GM23338 (cell line): ENCODE data around the gene THADA. TPM values are rescaled to one million over a fixed set of nuclear protein-coding genes. Genes with fewer than 3 reads are reported as not detected.

Experiments used
- ATAC-seq: fragments of 200-7000 bp; cut with Tn5 transposase; 3 replicates; pipeline ENCODE4 v1.9.1; 2020
- DNase-seq: peaks from one replicate; pipeline ENCODE4 v3.0.0-alpha.2; 2015; ENCODE audit warnings: low spot score
- H2AFZ ChIP-seq: fragments of 200-600 bp; sonication (generic); 2 replicates; pipeline ENCODE4 v1.8.0; 2016; ENCODE audit warnings: antibody characterized with exemption, mild to moderate bottlenecking, moderate library complexity
- H3F3A ChIP-seq: fragments of 200-600 bp; sonication (generic); replicated peaks from 2 replicates; pipeline ENCODE4 v1.8.0; 2017; ENCODE audit warnings: antibody characterized with exemption, mixed run types, low read depth
- H3K27ac ChIP-seq: fragments of 200-600 bp; sonication (generic); 2 replicates; pipeline ENCODE4 v1.6.1; 2016; ENCODE audit warnings: low read depth
- H3K27me3 ChIP-seq: fragments of 200-600 bp; sonication (generic); 2 replicates; pipeline ENCODE4 v1.8.0; 2016; ENCODE audit warnings: mild to moderate bottlenecking, mixed run types, moderate library complexity; ENCODE audit not compliant: insufficient read depth
- H3K36me3 ChIP-seq: fragments of 200-600 bp; sonication (generic); 2 replicates; pipeline ENCODE4 v1.8.0; 2016; ENCODE audit warnings: mild to moderate bottlenecking; ENCODE audit not compliant: insufficient read depth
- H3K4me1 ChIP-seq: fragments of 200-600 bp; sonication (generic); 2 replicates; pipeline ENCODE4 v1.8.0; 2016; ENCODE audit warnings: mild to moderate bottlenecking, moderate library complexity; ENCODE audit not compliant: insufficient read depth
- H3K4me2 ChIP-seq: fragments of 200-600 bp; sonication (generic); 2 replicates; pipeline ENCODE4 v1.7.1; 2017; ENCODE audit warnings: mixed run types
- H3K4me3 ChIP-seq: fragments of 200-600 bp; sonication (generic); 2 replicates; pipeline ENCODE4 v1.6.1; 2016; ENCODE audit warnings: mixed run types
- H3K79me2 ChIP-seq: fragments of 200-600 bp; sonication (generic); replicated peaks from 2 replicates; pipeline ENCODE4 v1.8.0; 2017; ENCODE audit warnings: mild to moderate bottlenecking; ENCODE audit not compliant: insufficient read depth
- H3K9me2 ChIP-seq: fragments of 200-600 bp; sonication (generic); 2 replicates; pipeline ENCODE4 v1.8.0; 2017; ENCODE audit not compliant: insufficient read depth
- H4K20me1 ChIP-seq: fragments of 200-600 bp; sonication (generic); replicated peaks from 2 replicates; pipeline ENCODE4 v1.8.0; 2017; ENCODE audit warnings: mild to moderate bottlenecking; ENCODE audit not compliant: insufficient read depth
- H3K27ac Mint-ChIP-seq: 2 replicates; pipeline ENCODE4 v1.8.0; 2020; ENCODE audit warnings: inconsistent platforms, mild to moderate bottlenecking, moderate library complexity, mixed read lengths
- H3K27me3 Mint-ChIP-seq: 3 replicates; pipeline ENCODE4 v1.8.0; 2022; ENCODE audit warnings: low read depth, mild to moderate bottlenecking, moderate library complexity, mixed read lengths, inconsistent platforms; ENCODE audit not compliant: insufficient read depth, poor library complexity
- H3K36me3 Mint-ChIP-seq: 3 replicates; pipeline ENCODE4 v1.8.0; 2021; ENCODE audit warnings: low read depth, mild to moderate bottlenecking, inconsistent platforms, moderate library complexity, mixed read lengths
- H3K4me1 Mint-ChIP-seq: 3 replicates; pipeline ENCODE4 v1.8.0; 2020; ENCODE audit warnings: mild to moderate bottlenecking, inconsistent platforms, mixed read lengths
- H3K4me3 Mint-ChIP-seq: 3 replicates; pipeline ENCODE4 v1.8.0; 2021; ENCODE audit warnings: moderate library complexity, mild to moderate bottlenecking, inconsistent platforms, mixed read lengths
- H3K9me3 Mint-ChIP-seq: 3 replicates; pipeline ENCODE4 v1.8.0; 2020; ENCODE audit warnings: moderate library complexity, mild to moderate bottlenecking, inconsistent platforms, mixed read lengths
- CREB1 ChIP-seq: fragments of 250-450 bp; sonication (Bioruptor Pico); IDR thresholded peaks from 2 replicates; pipeline ENCODE4 v1.5.0; 2020; ENCODE audit warnings: low read depth, mild to moderate bottlenecking, moderate library complexity
- EZH2 ChIP-seq: fragments of 200-600 bp; sonication (generic); IDR thresholded peaks from one replicate; pipeline ENCODE4 v1.8.0; 2017; ENCODE audit warnings: antibody characterized with exemption, mild to moderate bottlenecking, low read depth; ENCODE audit not compliant: unreplicated experiment
- EZH2phosphoT487 ChIP-seq: fragments of 200-600 bp; sonication (generic); IDR thresholded peaks from one replicate; pipeline ENCODE4 v1.8.1; 2018; ENCODE audit warnings: antibody characterized with exemption; ENCODE audit not compliant: unreplicated experiment
- JUNB ChIP-seq: IDR thresholded peaks from one replicate; pipeline ENCODE4 v1.6.1; 2016; ENCODE audit warnings: antibody characterized with exemption; ENCODE audit not compliant: unreplicated experiment
- POLR2AphosphoS5 ChIP-seq: IDR thresholded peaks from 2 replicates; pipeline ENCODE4 v1.6.1; 2016; ENCODE audit warnings: antibody characterized with exemption, low read depth
- STAT1 ChIP-seq: IDR thresholded peaks from one replicate; pipeline ENCODE4 v1.6.1; 2016; ENCODE audit warnings: antibody characterized with exemption; ENCODE audit not compliant: unreplicated experiment
- ZNF114 ChIP-seq: fragments of 250-450 bp; sonication (Bioruptor Pico); IDR thresholded peaks from 2 replicates; pipeline ENCODE4 v1.5.0; 2020; ENCODE audit warnings: mild to moderate bottlenecking, moderate library complexity
- polyA plus RNA-seq: library from polyadenylated mRNA; unstranded; fragments of >200 nt; fragmentation: Nextera tagmentation; extraction: Ambion mirVana; gene quantifications from 2 replicates; pipeline ENCODE4 v1.2.1, GENCODE V29; 2016
- total RNA-seq: library from RNA; depleted of rRNA; stranded (reverse); fragments of >200 nt; shearing (Covaris generic); gene quantifications from 2 replicates; pipeline ENCODE4 v1.2.3, GENCODE V29; 2014
- TF ChIP-seq, protein P1 (sequence below): IDR thresholded peaks from one replicate; pipeline ENCODE4 v1.6.1; 2018; ENCODE audit warnings: antibody characterized with exemption; ENCODE audit not compliant: unreplicated experiment
- TF ChIP-seq, protein P2 (sequence below): IDR thresholded peaks from 2 replicates; pipeline ENCODE4 v1.6.1; 2016; ENCODE audit warnings: antibody characterized with exemption
- TF ChIP-seq, protein P3 (sequence below): fragments of 250-450 bp; sonication (Bioruptor Pico); IDR thresholded peaks from 2 replicates; pipeline ENCODE4 v1.5.0; 2020; ENCODE audit warnings: mild to moderate bottlenecking, moderate library complexity

THADA gene
- total and polyA plus RNA-seq, 2 experiments from 2014 or later = 17.0 to 30.7 TPM

DNA sequence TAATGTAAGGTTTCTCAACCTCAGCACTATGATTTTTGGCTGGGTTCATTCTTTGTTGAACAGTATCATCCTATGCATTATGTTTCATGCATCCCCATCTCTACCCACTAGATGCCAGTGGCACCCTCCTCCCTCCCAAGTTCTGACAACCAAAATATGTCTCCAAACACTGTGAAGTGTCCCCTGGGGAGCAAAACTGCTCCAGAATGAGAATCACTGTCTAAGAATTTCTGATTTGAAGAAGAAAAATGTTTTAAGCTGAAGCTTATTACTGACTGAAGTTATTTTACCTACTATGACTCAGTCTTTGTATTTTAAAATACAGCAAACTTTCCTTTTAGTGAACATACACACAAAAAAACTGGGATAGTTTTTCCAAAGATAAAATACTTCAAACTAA is 3.4 kb downstream of the THADA start:
- ATAC-seq (no peak), DNase-seq (no peak)
- Histone ChIP-seq H3F3A (no peaks in the 10 kb centered on the region), H3K4me2 (no peak overlapping the region), H3K79me2 (peaks cover 19% of the 10 kb centered on the region), H3K27me3 (no peaks in the 10 kb centered on the region), H2AFZ (no peak overlapping the region), H3K27ac (no peak overlapping the region), H3K36me3 (peaks cover 8% of the 10 kb centered on the region; the same call in 1 of the 2 replicates), H3K4me3 (no peak overlapping the region), H4K20me1 (no peaks in the 10 kb centered on the region), H3K9me2 (no peaks in the 10 kb centered on the region), H3K4me1 (peaks cover 7% of the 10 kb centered on the region)
- Mint-ChIP-seq H3K36me3 (peaks cover 12% of the 10 kb centered on the region; the same call in 1 of the 3 replicates), H3K4me1 (peaks cover 10% of the 10 kb centered on the region; the same call in 2 of the 3 replicates), H3K9me3 (no peaks in the 10 kb centered on the region), H3K27ac (no peak overlapping the region), H3K4me3 (no peak overlapping the region), H3K27me3 (peaks cover 7% of the 10 kb centered on the region)
- TF ChIP-seq EZH2phosphoT487 (no peak), ZNF114 (CRISPR knock-in tag) (no peak), EZH2 (no peak), CREB1 (CRISPR knock-in tag) (no peak), POLR2AphosphoS5 (no peak), STAT1 (no peak), JUNB (no peak)
- TF ChIP-seq, protein P1, sequence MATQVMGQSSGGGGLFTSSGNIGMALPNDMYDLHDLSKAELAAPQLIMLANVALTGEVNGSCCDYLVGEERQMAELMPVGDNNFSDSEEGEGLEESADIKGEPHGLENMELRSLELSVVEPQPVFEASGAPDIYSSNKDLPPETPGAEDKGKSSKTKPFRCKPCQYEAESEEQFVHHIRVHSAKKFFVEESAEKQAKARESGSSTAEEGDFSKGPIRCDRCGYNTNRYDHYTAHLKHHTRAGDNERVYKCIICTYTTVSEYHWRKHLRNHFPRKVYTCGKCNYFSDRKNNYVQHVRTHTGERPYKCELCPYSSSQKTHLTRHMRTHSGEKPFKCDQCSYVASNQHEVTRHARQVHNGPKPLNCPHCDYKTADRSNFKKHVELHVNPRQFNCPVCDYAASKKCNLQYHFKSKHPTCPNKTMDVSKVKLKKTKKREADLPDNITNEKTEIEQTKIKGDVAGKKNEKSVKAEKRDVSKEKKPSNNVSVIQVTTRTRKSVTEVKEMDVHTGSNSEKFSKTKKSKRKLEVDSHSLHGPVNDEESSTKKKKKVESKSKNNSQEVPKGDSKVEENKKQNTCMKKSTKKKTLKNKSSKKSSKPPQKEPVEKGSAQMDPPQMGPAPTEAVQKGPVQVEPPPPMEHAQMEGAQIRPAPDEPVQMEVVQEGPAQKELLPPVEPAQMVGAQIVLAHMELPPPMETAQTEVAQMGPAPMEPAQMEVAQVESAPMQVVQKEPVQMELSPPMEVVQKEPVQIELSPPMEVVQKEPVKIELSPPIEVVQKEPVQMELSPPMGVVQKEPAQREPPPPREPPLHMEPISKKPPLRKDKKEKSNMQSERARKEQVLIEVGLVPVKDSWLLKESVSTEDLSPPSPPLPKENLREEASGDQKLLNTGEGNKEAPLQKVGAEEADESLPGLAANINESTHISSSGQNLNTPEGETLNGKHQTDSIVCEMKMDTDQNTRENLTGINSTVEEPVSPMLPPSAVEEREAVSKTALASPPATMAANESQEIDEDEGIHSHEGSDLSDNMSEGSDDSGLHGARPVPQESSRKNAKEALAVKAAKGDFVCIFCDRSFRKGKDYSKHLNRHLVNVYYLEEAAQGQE = no peak
- TF ChIP-seq, protein P2, sequence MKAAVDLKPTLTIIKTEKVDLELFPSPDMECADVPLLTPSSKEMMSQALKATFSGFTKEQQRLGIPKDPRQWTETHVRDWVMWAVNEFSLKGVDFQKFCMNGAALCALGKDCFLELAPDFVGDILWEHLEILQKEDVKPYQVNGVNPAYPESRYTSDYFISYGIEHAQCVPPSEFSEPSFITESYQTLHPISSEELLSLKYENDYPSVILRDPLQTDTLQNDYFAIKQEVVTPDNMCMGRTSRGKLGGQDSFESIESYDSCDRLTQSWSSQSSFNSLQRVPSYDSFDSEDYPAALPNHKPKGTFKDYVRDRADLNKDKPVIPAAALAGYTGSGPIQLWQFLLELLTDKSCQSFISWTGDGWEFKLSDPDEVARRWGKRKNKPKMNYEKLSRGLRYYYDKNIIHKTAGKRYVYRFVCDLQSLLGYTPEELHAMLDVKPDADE = no peak

DNA sequence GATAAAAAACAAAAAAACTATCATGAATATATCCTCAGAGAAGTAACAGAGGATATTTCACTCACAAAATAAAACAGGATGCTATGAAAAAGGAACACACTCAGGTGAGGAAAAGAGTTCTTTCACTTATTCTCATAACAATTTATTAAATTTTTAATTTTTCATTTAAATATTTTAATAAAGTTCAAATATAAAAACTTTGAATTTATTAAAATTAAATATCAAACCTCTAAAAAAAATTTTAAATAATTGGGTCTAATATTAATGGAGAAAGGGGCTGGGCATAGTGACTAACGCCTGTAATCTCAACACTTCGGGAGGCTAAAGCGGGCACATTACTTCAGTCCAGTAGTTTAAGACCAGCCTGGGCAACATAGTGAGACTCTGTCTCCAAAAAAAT is 10.1 kb downstream of the THADA start:
- no peak overlapping the region for H2AFZ ChIP-seq
- no peak overlapping the region for H3K27ac ChIP-seq
- no peaks in the 10 kb centered on the region for H3K4me1 ChIP-seq
- H3K79me2 ChIP-seq = no peaks in the 10 kb centered on the region
- ATAC-seq (no peak), DNase-seq (no peak)
- H3K4me3 ChIP-seq = no peak overlapping the region
- peaks cover 45% of the 10 kb centered on the region for H3K36me3 ChIP-seq
- Mint-ChIP-seq H3K4me1 (no peaks in the 10 kb centered on the region), H3K4me3 (no peak overlapping the region), H3K27me3 (peaks cover 1% of the 10 kb centered on the region), H3K9me3 (no peaks in the 10 kb centered on the region), H3K27ac (no peak overlapping the region), H3K36me3 (peaks cover 33% of the 10 kb centered on the region)
- no peaks in the 10 kb centered on the region for H3F3A ChIP-seq
- H3K9me2 ChIP-seq = no peaks in the 10 kb centered on the region
- H3K27me3 ChIP-seq = no peaks in the 10 kb centered on the region
- H3K4me2 ChIP-seq = no peak overlapping the region
- peaks cover 6% of the 10 kb centered on the region; the same call in 1 of the 2 replicates for H4K20me1 ChIP-seq
- TF ChIP-seq, protein P3, sequence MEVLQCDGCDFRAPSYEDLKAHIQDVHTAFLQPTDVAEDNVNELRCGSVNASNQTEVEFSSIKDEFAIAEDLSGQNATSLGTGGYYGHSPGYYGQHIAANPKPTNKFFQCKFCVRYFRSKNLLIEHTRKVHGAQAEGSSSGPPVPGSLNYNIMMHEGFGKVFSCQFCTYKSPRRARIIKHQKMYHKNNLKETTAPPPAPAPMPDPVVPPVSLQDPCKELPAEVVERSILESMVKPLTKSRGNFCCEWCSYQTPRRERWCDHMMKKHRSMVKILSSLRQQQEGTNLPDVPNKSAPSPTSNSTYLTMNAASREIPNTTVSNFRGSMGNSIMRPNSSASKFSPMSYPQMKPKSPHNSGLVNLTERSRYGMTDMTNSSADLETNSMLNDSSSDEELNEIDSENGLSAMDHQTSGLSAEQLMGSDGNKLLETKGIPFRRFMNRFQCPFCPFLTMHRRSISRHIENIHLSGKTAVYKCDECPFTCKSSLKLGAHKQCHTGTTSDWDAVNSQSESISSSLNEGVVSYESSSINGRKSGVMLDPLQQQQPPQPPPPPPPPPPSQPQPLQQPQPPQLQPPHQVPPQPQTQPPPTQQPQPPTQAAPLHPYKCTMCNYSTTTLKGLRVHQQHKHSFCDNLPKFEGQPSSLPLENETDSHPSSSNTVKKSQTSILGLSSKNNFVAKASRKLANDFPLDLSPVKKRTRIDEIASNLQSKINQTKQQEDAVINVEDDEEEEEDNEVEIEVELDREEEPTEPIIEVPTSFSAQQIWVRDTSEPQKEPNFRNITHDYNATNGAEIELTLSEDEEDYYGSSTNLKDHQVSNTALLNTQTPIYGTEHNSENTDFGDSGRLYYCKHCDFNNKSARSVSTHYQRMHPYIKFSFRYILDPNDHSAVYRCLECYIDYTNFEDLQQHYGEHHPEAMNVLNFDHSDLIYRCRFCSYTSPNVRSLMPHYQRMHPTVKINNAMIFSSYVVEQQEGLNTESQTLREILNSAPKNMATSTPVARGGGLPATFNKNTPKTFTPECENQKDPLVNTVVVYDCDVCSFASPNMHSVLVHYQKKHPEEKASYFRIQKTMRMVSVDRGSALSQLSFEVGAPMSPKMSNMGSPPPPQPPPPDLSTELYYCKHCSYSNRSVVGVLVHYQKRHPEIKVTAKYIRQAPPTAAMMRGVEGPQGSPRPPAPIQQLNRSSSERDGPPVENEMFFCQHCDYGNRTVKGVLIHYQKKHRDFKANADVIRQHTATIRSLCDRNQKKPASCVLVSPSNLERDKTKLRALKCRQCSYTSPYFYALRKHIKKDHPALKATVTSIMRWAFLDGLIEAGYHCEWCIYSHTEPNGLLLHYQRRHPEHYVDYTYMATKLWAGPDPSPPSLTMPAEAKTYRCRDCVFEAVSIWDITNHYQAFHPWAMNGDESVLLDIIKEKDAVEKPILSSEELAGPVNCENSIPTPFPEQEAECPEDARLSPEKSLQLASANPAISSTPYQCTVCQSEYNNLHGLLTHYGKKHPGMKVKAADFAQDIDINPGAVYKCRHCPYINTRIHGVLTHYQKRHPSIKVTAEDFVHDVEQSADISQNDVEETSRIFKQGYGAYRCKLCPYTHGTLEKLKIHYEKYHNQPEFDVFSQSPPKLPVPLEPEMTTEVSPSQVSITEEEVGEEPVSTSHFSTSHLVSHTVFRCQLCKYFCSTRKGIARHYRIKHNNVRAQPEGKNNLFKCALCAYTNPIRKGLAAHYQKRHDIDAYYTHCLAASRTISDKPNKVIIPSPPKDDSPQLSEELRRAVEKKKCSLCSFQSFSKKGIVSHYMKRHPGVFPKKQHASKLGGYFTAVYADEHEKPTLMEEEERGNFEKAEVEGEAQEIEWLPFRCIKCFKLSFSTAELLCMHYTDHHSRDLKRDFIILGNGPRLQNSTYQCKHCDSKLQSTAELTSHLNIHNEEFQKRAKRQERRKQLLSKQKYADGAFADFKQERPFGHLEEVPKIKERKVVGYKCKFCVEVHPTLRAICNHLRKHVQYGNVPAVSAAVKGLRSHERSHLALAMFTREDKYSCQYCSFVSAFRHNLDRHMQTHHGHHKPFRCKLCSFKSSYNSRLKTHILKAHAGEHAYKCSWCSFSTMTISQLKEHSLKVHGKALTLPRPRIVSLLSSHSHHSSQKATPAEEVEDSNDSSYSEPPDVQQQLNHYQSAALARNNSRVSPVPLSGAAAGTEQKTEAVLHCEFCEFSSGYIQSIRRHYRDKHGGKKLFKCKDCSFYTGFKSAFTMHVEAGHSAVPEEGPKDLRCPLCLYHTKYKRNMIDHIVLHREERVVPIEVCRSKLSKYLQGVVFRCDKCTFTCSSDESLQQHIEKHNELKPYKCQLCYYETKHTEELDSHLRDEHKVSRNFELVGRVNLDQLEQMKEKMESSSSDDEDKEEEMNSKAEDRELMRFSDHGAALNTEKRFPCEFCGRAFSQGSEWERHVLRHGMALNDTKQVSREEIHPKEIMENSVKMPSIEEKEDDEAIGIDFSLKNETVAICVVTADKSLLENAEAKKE (CRISPR knock-in tag) = no peak
- TF ChIP-seq POLR2AphosphoS5 = no peak
- no peak for TF ChIP-seq JUNB
